GM18508 (cell line): ENCODE measurements around the gene BICRAL.
A peak's percentile ranks its signal among the peaks of the same experiment; 100 is the strongest.
"Not testable (repeated sequence)": the region's sequence is repeated elsewhere in the genome, so short reads cannot be mapped to it uniquely, and the experiment has no call there.

Source experiments
- ATAC-seq: cut with Tn5 transposase; IDR thresholded peaks from one replicate; pipeline ENCODE4 v1.9.1; 2021; ENCODE audit warnings: moderate number of reproducible peaks; ENCODE audit not compliant: insufficient read depth, unreplicated experiment

The BICRAL gene

GRCh38 chr6:42831237-42831636 is 49.4 kb downstream of the BICRAL start:
- no peak for ATAC-seq

GRCh38 chr6:42834056-42834455 is 52.2 kb downstream of the BICRAL start:
- ATAC-seq, result no peak

GRCh38 chr6:42841844-42842584 is 60.2 kb downstream of the BICRAL start:
- ATAC-seq, result no peak

- no peak for ATAC-seq
These were observed 63.5 kb downstream of the BICRAL start for GRCh38 chr6:42845327-42845694.

- no peak for ATAC-seq
These were observed 64.7 kb downstream of the BICRAL start for GRCh38 chr6:42846505-42846904.

GRCh38 chr6:42848700-42849099 is 66.8 kb downstream of the BICRAL start:
- no peak for ATAC-seq

GRCh38 chr6:42851599-42851998 is 69.7 kb downstream of the BICRAL start:
- no peak for ATAC-seq

- ATAC-seq, result no peak
These were observed 78.2 kb downstream of the BICRAL start for GRCh38 chr6:42860036-42860435.

GRCh38 chr6:42860481-42860880 is 78.6 kb downstream of the BICRAL start:
- no peak for ATAC-seq

GRCh38 chr6:42864602-42865001 is 82.8 kb downstream of the BICRAL start:
- ATAC-seq, result no peak

GRCh38 chr6:42870145-42870936 is 88.5 kb downstream of the BICRAL start:
- no peak for ATAC-seq

- ATAC-seq, result no peak
These were observed 89.9 kb downstream of the BICRAL start for GRCh38 chr6:42871711-42872110.

- ATAC-seq, result no peak
These were observed 91.5 kb downstream of the BICRAL start for GRCh38 chr6:42873313-42873712.

GRCh38 chr6:42877695-42878094 is 95.8 kb downstream of the BICRAL start:
- ATAC-seq, result no peak

GRCh38 chr6:42879372-42880239 is 97.8 kb downstream of the BICRAL start, which contains the start of gene RPL7L1:
Gene RPL7L1 (plus strand): TSS chr6:42879616. CDS start chr6:42879911, 295 bp downstream.
- peak; percentile 69 for ATAC-seq

- not testable (repeated sequence) for ATAC-seq
These were observed 98.5 kb downstream of the BICRAL start for GRCh38 chr6:42880240-42880817.

- ATAC-seq, result not testable (repeated sequence)
These were observed 99.0 kb downstream of the BICRAL start for GRCh38 chr6:42880871-42881270.

GRCh38 chr6:42885702-42886101 is 103.8 kb downstream of the BICRAL start:
- no peak for ATAC-seq

GRCh38 chr6:42888201-42888600 is 106.3 kb downstream of the BICRAL start:
- ATAC-seq, result not testable (repeated sequence)

GRCh38 chr6:42889815-42890214 is 108.0 kb downstream of the BICRAL start:
- ATAC-seq, result no peak
